WTC11 (cell line): Measurements from ENCODE around the gene EXOC1. TPM values are rescaled to one million over a fixed set of nuclear protein-coding genes. Genes with fewer than 3 reads are reported as not detected.

Experiments
- ATAC-seq: fragments of 200-7000 bp; cut with Tn5 transposase; 2 replicates; pipeline ENCODE4 v1.10.0; 2021; ENCODE audit warnings: mild to moderate bottlenecking, moderate library complexity
- CTCF ChIA-PET: fragments of 300-600 bp; sonication (Branson Sonifier 250); formaldehyde crosslinking; loops from one replicate; lab custom pipeline; 2021; ENCODE audit warnings: antibody characterized with exemption; lab: Charles Lee
- POLR2A ChIA-PET: fragments of 350-600 bp; sonication (Branson Sonifier 250); formaldehyde crosslinking; loops from one replicate; lab custom pipeline; 2021; ENCODE audit warnings: antibody characterized with exemption; lab: Charles Lee
- DNase-seq: peaks from one replicate; pipeline ENCODE4 v3.0.0; 2021; ENCODE audit warnings: low spot score
- H3K27ac Mint-ChIP-seq: 2 replicates; pipeline ENCODE4 v1.8.0; 2021; ENCODE audit warnings: mixed read lengths
- H3K27me3 Mint-ChIP-seq: 2 replicates; pipeline ENCODE4 v1.8.0; 2021; ENCODE audit warnings: low read depth, mild to moderate bottlenecking, moderate library complexity, mixed read lengths
- H3K36me3 Mint-ChIP-seq: 2 replicates; pipeline ENCODE4 v1.8.0; 2021; ENCODE audit warnings: mixed read lengths
- H3K4me1 Mint-ChIP-seq: 2 replicates; pipeline ENCODE4 v1.8.0; 2022; ENCODE audit warnings: mixed read lengths
- H3K4me3 Mint-ChIP-seq: 2 replicates; pipeline ENCODE4 v1.8.0; 2021; ENCODE audit warnings: mild to moderate bottlenecking, moderate library complexity, mixed read lengths
- H3K9me3 Mint-ChIP-seq: 2 replicates; pipeline ENCODE4 v1.8.0; 2021; ENCODE audit warnings: mixed read lengths
- CBFB ChIP-seq: sonication (generic); formaldehyde crosslinking; IDR thresholded peaks from 2 replicates; pipeline ENCODE4 v1.8.1; 2022; ENCODE audit warnings: mild to moderate bottlenecking, low read depth, missing genetic modification reagents
- E2F1 ChIP-seq: sonication (generic); formaldehyde crosslinking; IDR thresholded peaks from 2 replicates; pipeline ENCODE4 v1.8.0; 2022; ENCODE audit warnings: mild to moderate bottlenecking, missing genetic modification reagents
- E2F4 ChIP-seq: sonication (generic); formaldehyde crosslinking; IDR thresholded peaks from 2 replicates; pipeline ENCODE4 v1.8.1; 2022; ENCODE audit warnings: low read depth, mild to moderate bottlenecking, moderate library complexity, missing genetic modification reagents, borderline replicate concordance
- ERG ChIP-seq: fragments of 250-450 bp; sonication (Bioruptor Pico); IDR thresholded peaks from 2 replicates; pipeline ENCODE4 v1.8.0; 2021; ENCODE audit warnings: mild to moderate bottlenecking
- ESRRA ChIP-seq: sonication (generic); formaldehyde crosslinking; IDR thresholded peaks from 2 replicates; pipeline ENCODE4 v1.8.1; 2022; ENCODE audit warnings: mild to moderate bottlenecking, missing genetic modification reagents, borderline replicate concordance
- FOXP4 ChIP-seq: sonication (generic); formaldehyde crosslinking; IDR thresholded peaks from 2 replicates; pipeline ENCODE4 v1.8.0; 2022; ENCODE audit warnings: mild to moderate bottlenecking, missing genetic modification reagents
- GRHL2 ChIP-seq: fragments of 250-450 bp; sonication (Bioruptor Pico); IDR thresholded peaks from 2 replicates; pipeline ENCODE4 v1.8.0; 2022; ENCODE audit warnings: mild to moderate bottlenecking, moderate library complexity; ENCODE audit not compliant: insufficient replicate concordance, severe bottlenecking
- MAX ChIP-seq: sonication (generic); formaldehyde crosslinking; IDR thresholded peaks from 2 replicates; pipeline ENCODE4 v1.8.0; 2022; ENCODE audit warnings: mild to moderate bottlenecking, missing genetic modification reagents
- MLX ChIP-seq: sonication (generic); formaldehyde crosslinking; IDR thresholded peaks from 2 replicates; pipeline ENCODE4 v1.8.1; 2023; ENCODE audit warnings: mild to moderate bottlenecking, missing genetic modification reagents, moderate library complexity
- MYBL2 ChIP-seq: sonication (generic); formaldehyde crosslinking; IDR thresholded peaks from 2 replicates; pipeline ENCODE4 v1.8.1; 2023; ENCODE audit warnings: mild to moderate bottlenecking, moderate library complexity, missing genetic modification reagents
- NFATC4 ChIP-seq: fragments of 250-450 bp; sonication (Bioruptor Pico); IDR thresholded peaks from 2 replicates; pipeline ENCODE4 v1.9.0; 2021; ENCODE audit warnings: mild to moderate bottlenecking
- NFE2L1 ChIP-seq: sonication (generic); formaldehyde crosslinking; IDR thresholded peaks from 2 replicates; pipeline ENCODE4 v1.8.1; 2023; ENCODE audit warnings: missing genetic modification reagents
- NR1H2 ChIP-seq: sonication (generic); formaldehyde crosslinking; IDR thresholded peaks from 2 replicates; pipeline ENCODE4 v1.9.0; 2021; ENCODE audit warnings: mild to moderate bottlenecking, moderate library complexity, missing genetic modification reagents
- OVOL2 ChIP-seq: fragments of 250-450 bp; sonication (Bioruptor Pico); IDR thresholded peaks from 2 replicates; pipeline ENCODE4 v1.9.0; 2021; ENCODE audit warnings: mild to moderate bottlenecking, borderline replicate concordance
- SMAD3 ChIP-seq: sonication (generic); formaldehyde crosslinking; IDR thresholded peaks from 2 replicates; pipeline ENCODE4 v1.8.0; 2022; ENCODE audit warnings: missing genetic modification reagents, mild to moderate bottlenecking, borderline replicate concordance
- TEAD1 ChIP-seq: sonication (generic); formaldehyde crosslinking; IDR thresholded peaks from 2 replicates; pipeline ENCODE4 v1.8.0; 2022; ENCODE audit warnings: mild to moderate bottlenecking, missing genetic modification reagents
- USF1 ChIP-seq: sonication (generic); formaldehyde crosslinking; IDR thresholded peaks from 2 replicates; pipeline ENCODE4 v1.8.0; 2022; ENCODE audit warnings: mild to moderate bottlenecking, missing genetic modification reagents
- ZBTB21 ChIP-seq: sonication (generic); formaldehyde crosslinking; IDR thresholded peaks from 2 replicates; pipeline ENCODE4 v1.8.1; 2023; ENCODE audit warnings: mild to moderate bottlenecking, missing genetic modification reagents, borderline replicate concordance
- ZMAT4 ChIP-seq: fragments of 250-450 bp; sonication (Bioruptor Pico); IDR thresholded peaks from 2 replicates; pipeline ENCODE4 v1.9.0; 2021; ENCODE audit warnings: mild to moderate bottlenecking
- ZNF138 ChIP-seq: sonication (generic); formaldehyde crosslinking; conservative IDR thresholded peaks from 2 replicates; pipeline ENCODE4 v1.8.1; 2022; ENCODE audit warnings: mild to moderate bottlenecking, moderate library complexity, missing genetic modification reagents
- ZNF396 ChIP-seq: fragments of 250-450 bp; sonication (Bioruptor Pico); IDR thresholded peaks from 2 replicates; pipeline ENCODE4 v1.8.0; 2021; ENCODE audit warnings: mild to moderate bottlenecking, moderate library complexity, borderline replicate concordance
- ZNF423 ChIP-seq: fragments of 250-450 bp; sonication (Bioruptor Pico); IDR thresholded peaks from 2 replicates; pipeline ENCODE4 v2.1.2; 2022; ENCODE audit warnings: mild to moderate bottlenecking, moderate library complexity
- total RNA-seq: library from RNA; stranded (reverse); gene quantifications from 3 replicates; pipeline ENCODE4 v1.2.3, GENCODE V29; 2021

EXOC1 gene
- total RNA-seq, 1 experiment from 2014 or later, result 19.0 TPM

GRCh38 chr4:55947912-55948725 lies 94.7 kb downstream of the EXOC1 start:
- no peak for DNase-seq
- Mint-ChIP-seq H3K27me3 (no peaks in the 10 kb centered on the region), H3K4me3 (peak overlapping the region; percentile 85)
- ATAC-seq, result no peak
- POLR2A ChIA-PET, result interaction anchor here (0.6 to 1.4 kb wide), 4 partner anchors 101 to 815 kb away, joined by 3 to 6 read pairs (median 4); partner anchors contain the start of gene AASDH
- TF ChIP-seq ZBTB21 (CRISPR knock-in tag) (no peak), NFE2L1 (CRISPR knock-in tag) (peak; percentile 7), FOXP4 (no peak), ZNF396 (no peak), TEAD1 (CRISPR knock-in tag) (no peak), ESRRA (CRISPR knock-in tag) (no peak), ZNF423 (CRISPR knock-in tag) (peak; percentile 73), E2F1 (CRISPR knock-in tag) (no peak), GRHL2 (CRISPR knock-in tag) (no peak)
- TF ChIP-seq, all 79 proteins: peak for 2
- Mint-ChIP-seq H3K36me3 (peaks cover 5% of the 10 kb centered on the region; the same call in 1 of the 2 replicates), H3K9me3 (0 out of 2 replicates have a peak, but pooled peaks cover 4% of the 10 kb centered on the region), H3K27ac (peak overlapping the region; percentile 14; the same call in 1 of the 2 replicates), H3K4me1 (peaks cover 37% of the 10 kb centered on the region)
- CTCF ChIA-PET, result interaction anchor here (0.5 to 2.1 kb wide), 37 partner anchors 9 to 1221 kb away, joined by 3 to 25 read pairs (median 5); partner anchors contain the start of genes AASDH, PAICS and PPAT

GRCh38 chr4:55948726-55949481 lies 95.5 kb downstream of the EXOC1 start, which contains the start of gene CEP135:
CEP135 (plus strand) TSS chr4:55948945; CDS start chr4:55952131, 3,186 bp downstream.
- H3K4me3 Mint-ChIP-seq, result peak within 1 kb of the TSS; percentile 85
- ATAC-seq (peak; percentile 81), DNase-seq (peak; percentile 94)
- ChIA-PET CTCF (interaction anchor here (0.5 to 2.1 kb wide), 49 partner anchors 8 to 1222 kb away, joined by 3 to 25 read pairs (median 4); partner anchors contain the start of genes AASDH, PAICS and PPAT), POLR2A (interaction anchor here (0.6 to 1.4 kb wide), 6 partner anchors 100 to 487 kb away, joined by 3 to 5 read pairs (median 4); partner anchors contain the start of genes AASDH and PAICS)
- peaks cover 7% of the 10 kb centered on the region for H3K36me3 Mint-ChIP-seq
- H3K4me1 Mint-ChIP-seq, result peaks cover 37% of the 10 kb centered on the region
- no peaks in the 10 kb centered on the region for H3K27me3 Mint-ChIP-seq
- peak within 1 kb of the TSS; percentile 93 for H3K27ac Mint-ChIP-seq
- H3K9me3 Mint-ChIP-seq, result 0 out of 2 replicates have a peak, but pooled peaks cover 4% of the 10 kb centered on the region
- TF ChIP-seq ESRRA (CRISPR knock-in tag) (peak; percentile 54; the same call in 1 of the 2 replicates), MAX (CRISPR knock-in tag) (peak; percentile 82), MYBL2 (CRISPR knock-in tag) (peak; percentile 86; the same call in 1 of the 2 replicates), USF1 (CRISPR knock-in tag) (0 out of 2 replicates have a peak, but pooled peaks have one; percentile 7), ZNF138 (CRISPR knock-in tag) (no peak), ZMAT4 (CRISPR knock-in tag) (no peak), ERG (CRISPR knock-in tag) (no peak), CBFB (peak; percentile 75; the same call in 1 of the 2 replicates), NR1H2 (CRISPR knock-in tag) (no peak), MLX (CRISPR knock-in tag) (0 out of 2 replicates have a peak, but pooled peaks have one; percentile 73), GRHL2 (CRISPR knock-in tag) (no peak), E2F4 (CRISPR knock-in tag) (peak; percentile 96), OVOL2 (CRISPR knock-in tag) (no peak), SMAD3 (CRISPR knock-in tag) (no peak; the same call in none of the 2 replicates), NFATC4 (CRISPR knock-in tag) (no peak)
